ENCODE results near the gene OR8K5.

DNA sequence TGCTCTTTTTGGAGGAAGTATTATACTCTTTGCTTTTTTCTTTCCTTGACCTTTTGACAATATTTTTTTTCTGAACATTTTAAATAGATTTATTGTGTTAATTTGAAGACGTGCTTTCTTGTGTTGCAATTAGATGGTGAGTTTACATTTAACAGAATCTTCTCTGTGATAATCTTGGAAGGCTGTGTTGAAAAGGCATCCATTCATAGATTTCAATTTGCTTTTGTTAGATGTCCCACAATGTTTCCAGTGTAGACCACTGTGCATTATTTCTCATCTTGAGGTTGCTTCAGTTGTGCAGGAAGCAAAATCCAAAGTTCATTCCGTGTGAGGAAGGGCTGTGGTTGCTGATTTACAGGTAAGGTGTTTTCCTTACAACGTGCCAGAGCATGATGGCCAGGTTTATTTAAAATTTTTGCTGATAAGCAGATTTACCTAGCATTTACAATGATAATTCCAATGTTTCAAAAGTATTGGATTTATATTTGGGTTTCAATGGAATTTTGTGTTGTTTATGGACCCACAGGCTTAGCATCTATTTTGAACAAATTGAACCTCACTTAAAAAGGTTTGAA is 12.2 kb upstream of the OR8K5 start:
- TF ChIP-seq, protein P1, sequence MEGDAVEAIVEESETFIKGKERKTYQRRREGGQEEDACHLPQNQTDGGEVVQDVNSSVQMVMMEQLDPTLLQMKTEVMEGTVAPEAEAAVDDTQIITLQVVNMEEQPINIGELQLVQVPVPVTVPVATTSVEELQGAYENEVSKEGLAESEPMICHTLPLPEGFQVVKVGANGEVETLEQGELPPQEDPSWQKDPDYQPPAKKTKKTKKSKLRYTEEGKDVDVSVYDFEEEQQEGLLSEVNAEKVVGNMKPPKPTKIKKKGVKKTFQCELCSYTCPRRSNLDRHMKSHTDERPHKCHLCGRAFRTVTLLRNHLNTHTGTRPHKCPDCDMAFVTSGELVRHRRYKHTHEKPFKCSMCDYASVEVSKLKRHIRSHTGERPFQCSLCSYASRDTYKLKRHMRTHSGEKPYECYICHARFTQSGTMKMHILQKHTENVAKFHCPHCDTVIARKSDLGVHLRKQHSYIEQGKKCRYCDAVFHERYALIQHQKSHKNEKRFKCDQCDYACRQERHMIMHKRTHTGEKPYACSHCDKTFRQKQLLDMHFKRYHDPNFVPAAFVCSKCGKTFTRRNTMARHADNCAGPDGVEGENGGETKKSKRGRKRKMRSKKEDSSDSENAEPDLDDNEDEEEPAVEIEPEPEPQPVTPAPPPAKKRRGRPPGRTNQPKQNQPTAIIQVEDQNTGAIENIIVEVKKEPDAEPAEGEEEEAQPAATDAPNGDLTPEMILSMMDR (conservative IDR thresholded peaks at IDR 0.05; ENCODE audit: low read depth, low read length): no peak
- TF ChIP-seq RFX5 (IDR thresholded peaks at IDR 0.05; ENCODE audit: low read depth, low read length): no peak
- no peak for TF ChIP-seq POLR2A (IDR thresholded peaks at IDR 0.05; ENCODE audit: low read depth, low read length)
- no peak for TF ChIP-seq RAD21 (IDR thresholded peaks at IDR 0.05; ENCODE audit: low read length)
- no peak for TF ChIP-seq CHD1 (IDR thresholded peaks at IDR 0.05; ENCODE audit: low read depth, low read length)
